GM13976 (cell line): ENCODE results near the gene CDK11B.

Source experiments
- DNase-seq: peaks from one replicate; pipeline ENCODE4 v3.0.0; 2012; ENCODE audit warnings: low spot score
- CTCF ChIP-seq: IDR thresholded peaks from 2 replicates; pipeline ENCODE4 v1.5.1; 2012; ENCODE audit warnings: borderline replicate concordance, mild to moderate bottlenecking; ENCODE audit not compliant: insufficient read depth; ENCODE audit errors: extremely low read depth, missing control alignments, control extremely low read depth
- in situ Hi-C: fragments of 300-500 bp; cut with MboI; formaldehyde crosslinking; loops from one replicate; pipeline ENCODE4 v1.12.0; 2022; ENCODE audit warnings: low sequenced_read_pairs, mixed read lengths, inconsistent platforms; ENCODE audit not compliant: unreplicated experiment

CDK11B gene

GRCh38 chr1:1600861-1601563 lies 57.8 kb downstream of the CDK11B start:
- no peak for TF ChIP-seq CTCF
- in situ Hi-C loops: no loop called here
- DNase-seq: no peak

GRCh38 chr1:1599935-1600860 lies 58.6 kb downstream of the CDK11B start, which contains the start of gene FNDC10:
FNDC10 (minus strand) TSS chr1:1600135; CDS start chr1:1600015, 120 bp downstream.
- in situ Hi-C loops: no loop called here
- no peak for TF ChIP-seq CTCF
- peak; percentile 57 for DNase-seq

- in situ Hi-C loops: no loop called here
- TF ChIP-seq CTCF: peak; percentile 18
- peak; percentile 72 for DNase-seq
These were observed 59.5 kb downstream of the CDK11B start for GRCh38 chr1:1599030-1599934.

GRCh38 chr1:1598720-1599029 lies 60.1 kb downstream of the CDK11B start:
- TF ChIP-seq CTCF: no peak
- in situ Hi-C loops: no loop called here
- no peak for DNase-seq

- no peak for DNase-seq
- in situ Hi-C loops: no loop called here
- TF ChIP-seq CTCF: no peak
These were observed 60.6 kb downstream of the CDK11B start for GRCh38 chr1:1598051-1598719.
